Embryonic facial prominence (tissue), 1 donor: ENCODE results near the gene PDE4D.
"Not testable (repeated sequence)": the region's sequence is repeated elsewhere in the genome, so short reads cannot be mapped to it uniquely, and the experiment has no call there.

Experiments used
- DNase-seq: peaks from one replicate; pipeline ENCODE4 v3.0.0-alpha.2; 2016; ENCODE audit errors: extremely low spot score

The PDE4D gene

DNA sequence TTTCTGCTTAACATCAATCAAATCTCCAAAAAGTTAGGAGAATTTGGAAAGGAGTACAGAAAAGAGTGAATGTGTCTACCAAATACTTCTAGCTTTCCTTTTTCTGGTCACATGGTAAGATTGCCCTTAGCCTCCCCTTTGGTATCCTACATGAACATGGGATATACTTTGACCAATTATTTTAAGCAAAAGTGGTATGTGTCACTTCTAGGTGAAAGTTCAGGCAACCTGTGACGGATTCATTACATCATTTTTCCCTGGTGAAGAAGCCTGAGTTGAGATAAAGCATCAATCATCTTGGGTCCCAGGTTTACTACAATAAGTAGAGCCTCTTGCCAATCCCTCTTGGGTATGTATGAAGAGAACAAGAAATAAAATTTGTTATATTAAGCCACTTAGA lies 419.2 kb downstream of the PDE4D start:
- no peak for DNase-seq

GRCh38 chr5:59473611-59474010 lies 419.9 kb downstream of the PDE4D start:
- DNase-seq, result no peak

DNA sequence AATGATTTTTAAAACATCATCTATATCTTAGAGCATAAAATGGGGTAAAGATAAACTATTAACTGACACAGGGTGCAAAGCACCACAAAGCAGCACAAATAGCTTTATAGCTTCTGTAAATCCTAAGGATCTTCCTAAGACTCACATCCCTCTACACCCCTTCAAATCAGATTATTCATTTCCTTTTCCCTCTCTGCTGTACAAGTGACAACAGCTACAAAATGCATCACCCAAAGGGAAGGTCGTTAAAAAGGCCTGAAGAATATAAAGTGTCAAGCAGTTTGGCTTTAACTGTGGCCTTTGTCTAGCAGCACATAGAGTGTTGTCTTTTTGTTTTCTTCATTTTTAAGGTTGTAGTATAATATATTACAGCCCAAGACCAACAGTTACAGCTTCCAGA lies 422.1 kb downstream of the PDE4D start:
- DNase-seq, result no peak

DNA sequence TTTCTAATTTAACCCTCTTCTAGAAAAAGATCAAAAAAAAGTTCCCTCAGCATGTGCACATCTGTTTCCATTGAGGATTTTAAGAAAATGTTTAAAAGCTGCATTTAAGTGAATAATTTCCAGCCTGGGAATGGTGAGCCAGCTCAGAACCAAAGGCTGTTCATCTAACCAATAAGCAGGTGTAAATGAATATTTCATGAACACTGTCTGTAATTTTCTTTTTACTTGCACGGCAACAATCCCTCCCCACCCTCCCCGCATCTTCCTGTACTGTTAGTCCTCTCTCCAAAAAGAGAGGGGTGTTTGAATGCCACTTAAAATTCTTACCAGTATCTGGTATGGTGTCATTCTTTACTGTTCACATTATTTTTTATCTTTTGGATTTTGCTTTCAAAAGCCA lies 425.6 kb downstream of the PDE4D start:
- no peak for DNase-seq

GRCh38 chr5:59466271-59466670 lies 427.3 kb downstream of the PDE4D start:
- no peak for DNase-seq

DNA sequence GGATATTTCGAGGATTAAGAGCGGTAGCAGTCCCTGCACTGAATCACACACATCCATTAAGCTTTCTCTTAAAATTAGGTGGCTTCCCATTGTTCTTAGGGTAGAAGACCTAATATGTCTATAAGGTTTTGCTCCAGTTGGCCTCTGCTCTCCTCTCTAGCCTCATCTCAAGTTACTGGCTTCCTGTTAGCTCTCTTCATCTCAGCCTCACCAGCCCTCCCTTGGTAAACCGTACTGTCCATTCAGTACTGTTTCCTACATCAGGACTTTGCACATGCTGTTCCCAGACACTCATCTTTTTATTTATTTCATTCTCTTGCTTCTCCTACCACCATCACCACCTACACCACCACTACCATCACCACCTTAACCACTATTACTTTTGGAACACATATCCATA lies 428.6 kb downstream of the PDE4D start:
- DNase-seq, result no peak

GRCh38 chr5:59463618-59464166 lies 429.8 kb downstream of the PDE4D start:
- DNase-seq, result not testable (repeated sequence)

GRCh38 chr5:59462956-59463355 lies 430.6 kb downstream of the PDE4D start:
- no peak for DNase-seq

DNA sequence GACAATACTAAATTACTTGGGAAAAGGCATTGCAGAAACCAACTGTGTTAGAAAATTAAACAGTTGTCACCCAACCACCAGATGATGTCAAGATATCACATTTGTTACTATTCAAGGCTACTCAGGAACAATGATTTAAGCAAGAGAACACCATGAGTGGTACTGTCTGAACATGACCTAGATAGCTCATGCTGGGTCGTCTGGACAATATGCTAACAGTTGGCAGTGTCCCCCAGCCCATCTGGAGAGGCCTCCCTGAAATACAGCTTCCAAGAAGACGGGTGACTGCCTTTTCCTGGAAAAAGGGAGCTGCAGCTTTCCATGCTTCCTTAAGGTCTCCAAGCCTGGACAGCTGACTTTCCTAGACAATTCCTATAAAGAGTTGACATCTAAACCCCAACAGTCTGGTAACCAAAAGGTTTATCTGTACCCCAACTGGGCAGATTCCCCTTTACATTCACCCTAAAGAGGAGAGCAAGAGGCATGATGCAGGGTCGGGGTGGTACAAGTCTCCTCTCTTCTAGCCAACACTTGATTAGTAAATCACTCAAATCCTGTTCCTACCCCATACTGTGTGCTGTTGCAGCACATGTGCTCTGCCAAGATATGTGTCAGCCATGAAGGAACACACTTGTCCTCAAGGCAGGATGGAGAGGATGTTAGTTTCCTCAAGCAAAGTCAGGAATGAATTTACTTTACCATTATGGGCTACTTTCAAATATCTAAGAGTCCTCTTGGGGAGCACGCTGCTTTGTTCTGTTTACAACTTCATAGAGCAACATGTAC lies 433.0 kb downstream of the PDE4D start:
- DNase-seq, result no peak

DNA sequence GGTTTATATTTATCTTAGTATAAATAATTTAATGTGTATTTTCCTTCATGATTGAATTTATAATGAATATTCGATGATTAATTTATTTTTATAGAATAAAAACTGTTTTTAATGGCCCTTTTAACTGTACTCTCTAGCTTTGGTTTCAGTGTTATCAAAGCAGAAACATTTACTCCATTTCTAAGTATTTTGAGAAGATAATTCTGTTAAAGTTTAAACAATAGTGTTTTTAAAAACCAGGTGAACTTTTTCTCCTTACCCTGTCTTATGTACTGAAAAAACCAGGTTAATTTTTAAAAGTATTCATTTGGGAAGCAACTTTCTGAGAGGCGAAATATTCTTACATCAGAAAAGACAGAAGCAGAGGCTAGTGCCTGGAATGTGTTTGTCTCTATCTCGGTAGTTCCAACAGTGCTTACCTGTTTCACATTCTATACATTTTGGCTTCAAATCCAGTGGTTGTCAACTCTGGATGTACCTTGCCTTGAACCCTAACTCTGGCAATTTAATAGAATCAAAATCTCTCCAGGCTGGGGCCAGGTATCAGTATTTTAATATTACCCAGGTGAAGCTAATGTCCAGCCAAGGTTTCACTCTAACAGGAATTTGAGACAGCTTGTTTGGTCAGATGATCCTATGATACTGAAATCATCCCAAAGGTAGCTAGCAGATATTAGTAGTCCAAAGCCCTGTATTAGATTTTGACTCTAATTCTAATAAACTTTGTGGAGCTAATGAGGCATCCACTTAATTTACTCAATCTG lies 434.4 kb downstream of the PDE4D start:
- no peak for DNase-seq

- no peak for DNase-seq
Observed at GRCh38 chr5:59458321-59458720, 435.2 kb downstream of the PDE4D start.

GRCh38 chr5:59449905-59450644 lies 443.5 kb downstream of the PDE4D start:
- DNase-seq, result no peak

DNA sequence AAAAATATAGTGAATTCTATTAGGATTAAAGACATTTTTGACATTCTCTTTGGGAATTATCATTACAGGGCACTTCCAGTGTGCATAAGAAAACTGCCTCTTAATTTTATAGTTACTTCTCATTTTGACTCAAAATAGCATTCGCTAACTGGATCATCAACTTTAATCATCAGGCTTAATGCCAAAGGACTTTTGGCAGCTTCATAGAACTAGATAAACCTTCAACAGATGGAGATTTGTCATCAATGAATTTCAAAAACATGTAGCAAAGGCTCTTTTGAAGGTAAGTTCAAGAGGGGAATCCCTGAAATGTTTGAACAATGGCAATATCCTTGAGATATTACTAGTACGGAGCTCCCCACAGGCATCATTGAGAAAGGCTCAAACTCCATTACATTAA lies 447.2 kb downstream of the PDE4D start:
- DNase-seq, result no peak

DNA sequence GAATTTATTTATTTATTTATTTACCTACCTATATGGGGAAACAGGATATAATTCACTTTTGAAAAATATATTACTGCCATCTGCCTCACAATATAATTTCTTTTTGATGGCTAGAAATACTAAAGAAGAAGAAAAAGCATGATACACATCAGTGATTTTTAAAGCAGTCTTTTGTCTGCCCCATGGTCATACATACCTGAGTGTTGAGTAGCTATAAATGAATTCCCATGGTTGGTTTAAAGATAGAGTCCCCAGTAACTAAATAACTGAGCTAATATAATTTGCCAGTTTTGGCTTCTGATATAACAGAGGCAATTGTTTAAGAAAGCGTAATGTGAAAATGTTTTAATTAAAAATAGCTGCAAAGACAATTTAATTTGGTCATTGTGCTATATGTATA lies 447.8 kb downstream of the PDE4D start:
- no peak for DNase-seq

- DNase-seq, result no peak
Observed at GRCh38 chr5:59439303-59439702, 454.2 kb downstream of the PDE4D start.

- no peak for DNase-seq
Observed at GRCh38 chr5:59437176-59437575, 456.4 kb downstream of the PDE4D start.

DNA sequence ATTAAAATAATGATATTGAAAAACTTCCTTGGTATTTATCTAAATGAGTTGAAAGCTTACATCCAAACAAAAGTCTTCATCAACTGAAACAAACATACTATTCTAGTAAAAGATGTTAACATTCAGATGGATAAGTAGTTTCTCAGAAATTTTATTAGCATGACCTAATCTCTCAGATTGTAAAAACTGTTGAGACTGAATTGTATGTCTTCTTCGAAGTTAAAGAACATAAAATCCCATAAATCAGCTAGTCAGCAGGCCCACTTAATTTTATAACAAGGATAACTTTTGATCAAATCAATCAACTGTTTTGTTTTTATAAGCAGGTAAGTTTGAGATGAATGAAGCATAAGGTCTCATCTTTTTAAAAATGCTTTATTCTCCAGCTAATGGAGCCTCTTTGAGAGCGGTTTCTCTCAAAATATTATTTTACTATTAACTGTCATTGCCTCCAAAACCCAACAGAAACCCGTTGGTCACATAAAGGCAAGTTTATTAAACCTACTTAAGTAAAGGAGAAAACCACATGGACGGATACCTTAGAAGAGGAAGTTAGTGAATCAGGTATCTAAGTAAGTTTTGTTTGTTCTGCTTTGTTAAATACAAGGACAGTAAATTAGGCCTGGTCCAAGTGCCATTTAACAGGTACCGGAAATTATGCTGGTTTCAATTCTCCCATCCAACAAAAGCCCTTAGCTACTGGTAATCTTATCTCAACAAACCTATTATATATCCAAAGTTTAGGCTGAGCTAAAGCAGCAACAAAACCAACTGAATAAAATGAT lies 457.0 kb downstream of the PDE4D start:
- DNase-seq, result no peak

GRCh38 chr5:59433174-59433573 lies 460.4 kb downstream of the PDE4D start:
- DNase-seq, result no peak

GRCh38 chr5:59430066-59430685 lies 463.4 kb downstream of the PDE4D start:
- no peak for DNase-seq

DNA sequence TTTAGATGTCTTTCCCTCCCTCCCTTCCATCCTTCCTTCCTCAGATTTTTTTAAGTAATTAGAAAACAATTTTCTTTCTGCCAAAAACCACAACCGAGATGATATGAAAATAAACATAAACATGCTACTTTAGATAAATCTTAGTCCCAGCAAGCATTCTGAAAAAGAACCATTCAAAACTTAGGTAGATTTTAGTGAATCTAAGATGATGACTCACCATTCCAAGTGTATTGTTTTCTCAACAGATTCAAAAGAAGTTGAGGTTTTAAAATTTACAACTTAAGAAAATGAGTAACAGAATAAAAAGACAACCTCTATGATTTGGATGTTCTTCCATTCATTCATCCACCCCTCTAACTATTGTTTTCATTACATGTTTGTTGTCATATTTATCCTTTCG lies 465.1 kb downstream of the PDE4D start:
- DNase-seq, result no peak

DNA sequence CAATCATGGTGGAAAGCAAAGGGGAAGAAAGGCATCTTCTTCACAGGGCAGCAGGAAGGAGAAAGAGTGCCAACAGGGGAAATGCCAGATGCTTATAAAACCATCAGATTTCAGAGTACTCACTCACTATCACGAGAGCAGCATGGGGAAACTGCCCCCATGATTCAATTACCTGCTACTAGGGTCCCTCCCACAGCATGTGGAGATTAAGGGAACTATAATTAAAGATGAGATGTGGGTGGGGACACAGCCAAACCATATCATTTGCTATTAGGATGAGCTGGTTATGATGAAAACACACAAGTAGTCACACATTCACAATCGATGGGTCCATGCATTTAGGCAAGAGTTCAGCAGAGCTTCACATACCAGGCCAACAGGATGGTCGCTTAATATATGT lies 469.0 kb downstream of the PDE4D start:
- no peak for DNase-seq
